ENCODE data around the gene NOXO1.
"Not testable (repeated sequence)": the region's sequence is repeated elsewhere in the genome, so short reads cannot be mapped to it uniquely, and the experiment has no call there.

NOXO1 gene, protein sequence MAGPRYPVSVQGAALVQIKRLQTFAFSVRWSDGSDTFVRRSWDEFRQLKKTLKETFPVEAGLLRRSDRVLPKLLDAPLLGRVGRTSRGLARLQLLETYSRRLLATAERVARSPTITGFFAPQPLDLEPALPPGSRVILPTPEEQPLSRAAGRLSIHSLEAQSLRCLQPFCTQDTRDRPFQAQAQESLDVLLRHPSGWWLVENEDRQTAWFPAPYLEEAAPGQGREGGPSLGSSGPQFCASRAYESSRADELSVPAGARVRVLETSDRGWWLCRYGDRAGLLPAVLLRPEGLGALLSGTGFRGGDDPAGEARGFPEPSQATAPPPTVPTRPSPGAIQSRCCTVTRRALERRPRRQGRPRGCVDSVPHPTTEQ

GRCh38 chr16:1981398-1981836 lies at the start of gene NOXO1:
NOXO1 (minus strand) TSS chr16:1981469; CDS start chr16:1981179, 290 bp downstream.
- no peak for FAIRE-seq

GRCh38 chr16:2030036-2030435 lies 48.8 kb upstream of the NOXO1 start:
- no peak for FAIRE-seq

- no peak for FAIRE-seq
These were observed 48.1 kb upstream of the NOXO1 start for GRCh38 chr16:2029350-2029749.

- no peak for FAIRE-seq
These were observed 47.5 kb upstream of the NOXO1 start for GRCh38 chr16:2028620-2029220.

DNA sequence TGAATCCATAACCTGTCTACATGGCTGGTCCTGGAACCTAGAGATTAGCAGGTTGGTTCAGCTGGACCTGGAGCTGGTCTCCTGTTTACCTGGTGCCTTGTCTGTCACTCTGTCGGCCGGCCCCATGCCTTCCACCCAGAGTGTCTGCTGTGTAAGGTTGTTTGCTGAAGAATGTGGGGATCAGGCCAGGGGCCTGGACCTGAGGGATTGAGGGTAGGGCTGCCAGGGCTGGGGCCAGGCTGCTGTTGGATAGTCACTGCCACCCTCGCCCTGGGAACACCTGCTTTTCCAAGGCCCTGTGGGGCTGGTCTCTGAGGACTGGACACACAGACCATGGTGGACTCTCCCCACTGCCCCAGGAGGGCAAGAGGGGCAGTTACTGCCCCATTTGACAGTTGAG lies 46.9 kb upstream of the NOXO1 start:
- no peak for FAIRE-seq

DNA sequence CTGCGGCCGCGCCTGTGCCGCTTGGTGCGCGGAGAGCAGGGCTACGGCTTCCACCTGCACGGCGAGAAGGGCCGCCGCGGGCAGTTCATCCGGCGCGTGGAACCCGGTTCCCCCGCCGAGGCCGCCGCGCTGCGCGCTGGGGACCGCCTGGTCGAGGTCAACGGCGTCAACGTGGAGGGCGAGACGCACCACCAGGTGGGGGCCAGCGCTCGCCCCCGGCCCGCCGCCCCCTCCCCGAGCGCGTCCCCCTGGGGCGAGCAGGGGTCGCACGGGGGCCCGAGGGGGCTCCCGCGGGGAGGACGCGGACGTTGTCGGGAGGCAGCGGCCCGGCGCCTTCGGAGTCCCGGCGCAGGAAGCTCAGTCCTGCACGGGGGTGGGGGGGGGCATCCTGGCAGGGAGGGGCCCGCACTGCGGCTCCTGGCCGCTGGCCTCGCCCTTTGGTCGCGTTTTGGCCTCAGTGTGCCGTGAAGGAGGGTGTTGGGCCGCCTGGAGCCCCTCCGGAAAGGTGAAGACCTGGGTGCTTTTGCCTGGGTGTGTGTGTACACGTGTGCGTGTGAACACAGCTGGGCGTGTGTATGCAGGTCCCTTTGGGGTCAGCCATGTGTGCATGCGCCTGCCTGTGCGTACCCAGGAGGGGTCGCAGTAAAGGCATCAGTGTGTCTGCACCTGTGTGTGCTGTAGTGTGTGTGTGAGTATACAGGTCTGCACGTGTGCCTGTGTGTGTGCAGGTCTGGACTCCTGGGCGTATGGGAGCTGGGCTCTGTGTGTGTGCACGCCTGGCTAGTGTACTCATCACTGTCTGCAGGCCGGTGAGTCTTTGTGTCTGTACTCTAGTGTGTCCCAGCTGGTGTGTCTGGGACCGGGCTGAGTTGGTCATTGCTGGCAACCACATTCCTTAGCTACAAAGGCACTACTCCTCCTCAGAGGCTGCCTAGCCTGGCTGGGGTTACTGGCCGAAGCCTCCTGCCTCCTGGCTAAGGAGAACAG lies 46.0 kb upstream of the NOXO1 start:
- FAIRE-seq = no peak

- no peak for FAIRE-seq
These were observed 45.3 kb upstream of the NOXO1 start, which contains the start of gene NHERF2 for GRCh38 chr16:2026461-2027023. NHERF2 (plus strand) TSS chr16:2026902; CDS start chr16:2027006, 104 bp downstream.

DNA sequence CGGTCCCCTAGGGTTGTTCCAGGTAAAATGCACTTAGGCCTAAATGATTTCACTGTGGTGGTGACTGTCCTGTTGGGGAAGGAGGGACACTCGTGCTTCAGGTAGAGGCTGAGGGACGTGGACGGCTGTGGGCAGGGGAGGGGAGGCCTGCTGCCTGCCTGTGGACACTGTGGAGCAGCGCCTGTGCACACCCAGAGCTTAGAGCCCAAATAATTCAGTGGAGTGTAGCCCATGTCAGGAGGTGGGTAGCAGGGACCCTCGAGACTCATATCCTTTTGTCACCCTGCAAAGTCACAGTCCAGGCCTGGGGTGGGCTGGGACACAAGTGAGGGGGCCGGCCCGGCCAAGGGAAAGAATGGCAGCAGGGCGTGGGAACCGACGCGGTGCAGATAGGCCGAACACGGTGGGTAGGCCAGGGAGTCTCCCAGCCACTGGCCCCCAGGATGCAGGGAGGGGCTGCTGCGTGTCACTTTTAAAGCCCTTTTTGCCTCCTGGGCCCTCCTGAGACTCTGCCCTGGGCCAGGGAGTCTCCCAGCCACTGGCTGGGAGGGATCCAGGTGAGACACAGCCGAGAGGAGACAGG lies 44.7 kb upstream of the NOXO1 start:
- FAIRE-seq = no peak

DNA sequence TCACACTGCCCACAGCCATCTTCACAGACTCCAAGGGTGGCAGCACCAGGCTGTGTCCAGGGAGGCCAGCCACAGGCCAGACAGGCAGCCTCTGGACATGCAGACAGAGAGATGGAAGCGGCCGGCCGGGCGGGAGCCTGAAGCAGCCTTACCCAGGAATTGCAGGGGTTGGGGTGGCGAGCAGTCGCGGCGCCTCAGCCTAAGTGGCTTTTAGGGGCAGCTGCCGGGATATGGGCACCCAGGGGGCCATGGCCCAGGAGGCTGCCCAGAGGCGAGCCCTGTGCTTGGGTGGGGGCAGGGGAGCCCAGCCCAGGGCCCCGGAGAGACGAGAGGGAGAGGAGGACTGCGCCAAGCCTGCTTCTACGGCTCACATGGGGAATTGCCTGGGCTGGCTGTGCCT lies 44.0 kb upstream of the NOXO1 start:
- no peak for FAIRE-seq

- no peak for FAIRE-seq
These were observed 42.8 kb upstream of the NOXO1 start for GRCh38 chr16:2024032-2024420.

DNA sequence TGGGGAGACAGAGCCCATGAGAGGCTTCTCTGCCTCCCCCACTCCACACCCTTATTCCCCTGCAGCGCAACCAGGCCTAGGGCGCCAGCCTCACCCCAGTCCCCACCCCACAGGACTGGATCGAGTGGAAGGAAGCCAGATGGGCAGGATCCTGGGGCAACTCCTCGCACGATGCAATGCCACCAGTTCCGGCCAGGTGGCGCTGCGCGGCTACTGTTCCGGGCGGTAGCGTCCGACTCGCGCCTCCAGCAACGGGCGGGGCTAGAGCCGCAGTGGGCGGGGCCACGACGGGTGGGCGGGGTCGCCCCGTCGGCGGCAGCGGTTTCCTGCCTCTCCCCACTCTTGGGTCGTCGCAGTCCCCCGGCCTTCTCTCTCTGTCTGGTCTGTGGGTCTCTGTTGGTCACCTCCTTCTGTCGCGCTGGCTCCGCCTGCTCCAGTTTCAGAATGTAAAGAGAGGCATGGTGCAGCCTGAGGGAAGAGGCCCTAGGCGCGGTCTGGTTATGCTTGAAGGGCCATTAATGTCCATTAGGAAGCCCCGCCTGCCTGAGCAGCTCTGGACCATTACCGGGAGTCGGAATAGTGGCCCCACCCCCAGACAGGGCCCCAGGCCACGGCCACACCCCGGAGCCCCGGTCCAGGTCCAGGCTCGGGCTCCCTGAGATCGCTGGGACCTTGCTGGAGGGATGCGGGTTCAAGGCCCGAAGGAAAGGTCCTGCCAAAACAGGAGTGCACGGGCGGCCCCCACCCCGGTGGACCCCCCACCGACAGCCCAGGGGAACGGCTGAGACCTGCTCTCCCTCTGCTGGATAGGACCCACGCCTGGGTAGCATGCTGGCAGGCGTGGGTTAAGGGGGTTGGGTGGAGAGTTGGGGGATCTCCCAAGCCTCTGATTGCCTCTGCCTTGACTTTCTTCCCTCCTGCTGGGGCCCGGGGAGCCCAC lies 42.1 kb upstream of the NOXO1 start:
- FAIRE-seq = no peak

- FAIRE-seq = no peak
These were observed 41.4 kb upstream of the NOXO1 start for GRCh38 chr16:2022723-2023091.

DNA sequence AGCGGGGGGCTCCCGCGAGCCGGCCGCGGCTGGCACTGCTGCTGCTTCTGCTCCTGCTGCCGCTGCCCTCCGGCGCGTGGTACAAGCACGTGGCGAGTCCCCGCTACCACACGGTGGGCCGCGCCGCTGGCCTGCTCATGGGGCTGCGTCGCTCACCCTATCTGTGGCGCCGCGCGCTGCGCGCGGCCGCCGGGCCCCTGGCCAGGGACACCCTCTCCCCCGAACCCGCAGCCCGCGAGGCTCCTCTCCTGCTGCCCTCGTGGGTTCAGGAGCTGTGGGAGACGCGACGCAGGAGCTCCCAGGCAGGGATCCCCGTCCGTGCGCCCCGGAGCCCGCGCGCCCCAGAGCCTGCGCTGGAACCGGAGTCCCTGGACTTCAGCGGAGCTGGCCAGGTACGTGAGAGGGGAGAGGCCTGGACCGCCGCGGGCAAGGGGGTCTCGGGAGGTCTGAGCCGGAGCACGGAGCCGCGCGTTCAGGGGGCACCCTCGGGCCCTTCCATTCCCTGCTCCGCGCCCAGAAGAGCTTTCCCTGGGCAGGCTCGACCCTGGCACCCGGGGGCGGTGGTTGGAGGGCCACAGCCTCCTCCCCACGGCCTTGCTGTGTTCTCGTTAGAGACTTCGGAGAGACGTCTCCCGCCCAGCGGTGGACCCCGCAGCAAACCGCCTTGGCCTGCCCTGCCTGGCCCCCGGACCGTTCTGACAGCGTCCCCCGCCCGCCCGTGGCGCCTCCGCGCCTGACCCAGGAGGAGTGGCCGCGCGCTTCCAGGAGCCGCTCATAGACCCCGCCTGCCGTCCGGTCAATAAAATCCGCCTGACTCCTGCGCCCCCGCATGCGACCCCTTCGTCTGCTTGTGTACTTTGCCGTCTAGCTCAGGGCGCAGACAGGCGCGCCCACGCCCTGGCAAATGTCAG lies 38.9 kb upstream of the NOXO1 start:
- no peak for FAIRE-seq

GRCh38 chr16:2019518-2019920 lies 38.2 kb upstream of the NOXO1 start, which contains the start of gene NPW:
NPW (plus strand) TSS chr16:2019785.
- no peak for FAIRE-seq

DNA sequence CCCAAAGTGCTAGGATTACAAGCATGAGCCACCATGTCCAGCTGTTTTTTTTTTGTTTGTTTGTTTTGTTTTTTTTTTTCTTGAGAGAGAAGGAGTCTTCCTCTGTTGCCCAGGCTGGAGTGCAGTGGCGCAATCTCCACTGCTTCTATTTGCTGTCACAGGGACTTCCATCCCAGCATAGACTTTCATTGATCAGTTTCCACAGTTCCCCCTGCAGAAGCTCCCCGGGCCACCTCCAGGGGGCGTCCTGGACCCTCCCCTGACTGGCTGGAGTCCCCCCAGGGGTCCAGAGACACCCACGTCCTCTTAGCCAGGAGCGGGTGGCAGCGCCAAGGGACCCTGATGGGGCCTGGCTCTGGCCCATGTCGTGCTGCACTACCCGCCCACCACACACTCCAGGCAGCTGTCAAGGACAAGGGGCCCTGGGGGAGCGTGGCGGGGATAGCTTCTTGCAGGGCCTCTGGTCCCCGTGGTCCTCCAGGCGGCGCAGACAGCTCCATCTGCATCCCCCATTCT lies 35.2 kb upstream of the NOXO1 start:
- no peak for FAIRE-seq

- FAIRE-seq = no peak
These were observed 34.6 kb upstream of the NOXO1 start for GRCh38 chr16:2015947-2016208.

- FAIRE-seq = no peak
These were observed 34.1 kb upstream of the NOXO1 start for GRCh38 chr16:2015117-2015946.

DNA sequence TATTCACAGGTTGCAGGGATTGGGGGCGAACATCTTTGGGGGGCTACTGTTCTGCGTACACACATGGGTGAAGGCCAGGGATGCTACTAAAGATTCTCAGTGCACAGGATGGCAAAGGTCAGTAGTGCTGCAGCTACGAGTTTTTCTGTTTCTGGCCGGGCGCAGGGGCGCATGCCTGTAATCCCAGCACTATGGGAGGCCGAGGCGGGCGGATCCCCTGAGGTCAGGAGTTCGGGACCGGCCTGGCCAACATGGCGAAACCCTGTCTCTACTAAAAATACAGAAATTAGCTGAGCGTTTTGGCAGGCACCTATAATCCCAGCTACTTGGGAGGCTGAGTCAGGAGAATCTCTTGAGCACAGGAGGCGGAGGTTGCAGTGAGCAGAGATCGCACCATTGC lies 32.3 kb upstream of the NOXO1 start:
- FAIRE-seq = no peak

GRCh38 chr16:2011726-2012125 lies 30.5 kb upstream of the NOXO1 start:
- FAIRE-seq = not testable (repeated sequence)
